GM12801 (cell line): ENCODE results near the gene FRMD4A.

ENCODE experiments used
- CTCF ChIP-seq: IDR thresholded peaks from one replicate; pipeline ENCODE4 v1.5.1; 2011; ENCODE audit warnings: control low read depth; ENCODE audit not compliant: insufficient read length; ENCODE audit errors: extremely low read depth

FRMD4A gene

GRCh38 chr10:14270370-14270769 is 60.4 kb downstream of the FRMD4A start:
- no peak for TF ChIP-seq CTCF

- no peak for TF ChIP-seq CTCF
These were observed 65.0 kb downstream of the FRMD4A start for GRCh38 chr10:14265709-14266108.

- no peak for TF ChIP-seq CTCF
These were observed 67.8 kb downstream of the FRMD4A start for GRCh38 chr10:14262836-14263425.

- TF ChIP-seq CTCF, result no peak
These were observed 69.4 kb downstream of the FRMD4A start for GRCh38 chr10:14261336-14261735.

GRCh38 chr10:14259696-14260566 is 70.8 kb downstream of the FRMD4A start:
- TF ChIP-seq CTCF, result no peak

GRCh38 chr10:14254368-14254767 is 76.4 kb downstream of the FRMD4A start:
- no peak for TF ChIP-seq CTCF

- TF ChIP-seq CTCF, result no peak
These were observed 77.0 kb downstream of the FRMD4A start for GRCh38 chr10:14253711-14254110.
